H1 (cell line): ENCODE results near the gene GALNT1. TPM values are rescaled to one million over a fixed set of nuclear protein-coding genes. Genes with fewer than 3 reads are reported as not detected.

Experiments used
- CTCF ChIA-PET: fragments of 300-600 bp; sonication (Branson Sonifier 250); formaldehyde crosslinking; loops from one replicate; lab custom pipeline; 2021; ENCODE audit not compliant: partially characterized antibody; lab: Charles Lee
- POLR2A ChIA-PET: fragments of 300-600 bp; sonication (Branson Sonifier 250); formaldehyde crosslinking; loops from one replicate; lab custom pipeline; 2021; ENCODE audit warnings: inconsistent platforms; ENCODE audit not compliant: partially characterized antibody; lab: Charles Lee
- DNase-seq, 2 experiments: peaks; one replicate each; pipeline versions ENCODE4 v3.0.0 to v3.0.0-alpha.2; 2010 to 2022; ENCODE audit warnings: low spot score in 2 of 2, low read depth in 1 of 2, mixed read lengths in 1 of 2
- FAIRE-seq: peaks from 2 replicates; lab custom pipeline; 2011; peaks lifted over from hg19 to GRCh38; lab: Jason Lieb, UNC
- H2AFZ ChIP-seq: 2 replicates; pipeline ENCODE4 v1.8.1; 2012; ENCODE audit warnings: low read length, inconsistent platforms
- H2AK5ac ChIP-seq: 2 replicates; pipeline ENCODE4 v1.6.1; 2013; ENCODE audit warnings: low read depth, low read length
- H2BK120ac ChIP-seq: replicated peaks from 2 replicates; pipeline ENCODE3; 2013; ENCODE audit warnings: low read depth, low read length, inconsistent platforms
- H2BK12ac ChIP-seq: 2 replicates; pipeline ENCODE4 v1.6.1; 2013; ENCODE audit warnings: low read depth, low read length
- H2BK15ac ChIP-seq: 2 replicates; pipeline ENCODE4 v1.6.1; 2013; ENCODE audit warnings: low read length
- H2BK20ac ChIP-seq: 2 replicates; pipeline ENCODE4 v1.6.1; 2013; ENCODE audit warnings: low read length
- H2BK5ac ChIP-seq: 2 replicates; pipeline ENCODE4 v1.6.1; 2013; ENCODE audit warnings: low read depth, low read length
- H3K14ac ChIP-seq: 2 replicates; pipeline ENCODE4 v1.6.1; 2013; ENCODE audit warnings: inconsistent platforms; ENCODE audit not compliant: insufficient read length
- H3K18ac ChIP-seq: 2 replicates; pipeline ENCODE4 v1.6.1; 2013; ENCODE audit warnings: low read length; ENCODE audit errors: extremely low read depth
- H3K23ac ChIP-seq: 2 replicates; pipeline ENCODE4 v1.6.1; 2013; ENCODE audit warnings: inconsistent platforms; ENCODE audit not compliant: insufficient read length
- H3K23me2 ChIP-seq: 2 replicates; pipeline ENCODE4 v1.6.1; 2013; ENCODE audit warnings: low read depth, low read length
- H3K27ac ChIP-seq: 2 replicates; pipeline ENCODE4 v1.6.1; 2011; ENCODE audit warnings: low read depth, low read length, inconsistent platforms
- H3K27me3 ChIP-seq, 4 experiments: replicated peaks in 1 of 4; 1 replicate in 1 of 4; 2 replicates in 3 of 4; pipeline versions ENCODE4 v1.6.1 to v1.8.1; 2011 to 2013; ENCODE audit warnings: low read length in 3 of 4, mild to moderate bottlenecking in 3 of 4, inconsistent platforms in 2 of 4, mixed read lengths in 2 of 4, moderate library complexity in 1 of 4; ENCODE audit not compliant: control insufficient read depth in 3 of 4, insufficient read depth in 3 of 4; ENCODE audit errors: extremely low read depth in 1 of 4
- H3K36me3 ChIP-seq, 4 experiments: 2 replicates each; pipeline versions ENCODE4 v1.6.1 to v1.8.1; 2011 to 2013; ENCODE audit warnings: mild to moderate bottlenecking in 4 of 4, low read length in 3 of 4, moderate library complexity in 2 of 4, control low read depth in 1 of 4, inconsistent platforms in 1 of 4; ENCODE audit not compliant: insufficient read depth in 4 of 4, control insufficient read depth in 2 of 4
- H3K4ac ChIP-seq: replicated peaks from 2 replicates; pipeline ENCODE3; 2013; ENCODE audit warnings: low read length, low read depth, mixed read lengths, inconsistent platforms; ENCODE audit not compliant: insufficient read length
- H3K4me1 ChIP-seq, 4 experiments: replicated peaks in 1 of 4; 1 replicate in 1 of 4; 2 replicates in 3 of 4; pipeline versions ENCODE4 v1.6.1 to v1.8.1; 2011 to 2013; ENCODE audit warnings: low read length in 3 of 4, inconsistent platforms in 2 of 4, mixed read lengths in 1 of 4; ENCODE audit not compliant: insufficient read depth in 4 of 4, control insufficient read depth in 3 of 4
- H3K4me2 ChIP-seq, 2 experiments: 2 replicates each; pipeline versions ENCODE4 v1.6.1 to v1.8.1; 2011 to 2013; ENCODE audit warnings: low read depth in 2 of 2, low read length in 2 of 2, control low read depth in 1 of 2, inconsistent platforms in 1 of 2, mild to moderate bottlenecking in 1 of 2; ENCODE audit not compliant: insufficient read depth in 1 of 2
- H3K4me3 ChIP-seq, 4 experiments: fragments of 200-600, 300-600 bp in 1 of 4; sonication (generic), shearing (Covaris generic), sonication (Bioruptor Twin) in 1 of 4; 2 replicates each; pipeline versions ENCODE4 v1.5.1 to v1.8.1; 2011 to 2016; ENCODE audit warnings: low read length in 4 of 4, low read depth in 3 of 4, control low read depth in 2 of 4, inconsistent platforms in 2 of 4, mild to moderate bottlenecking in 2 of 4, mixed read lengths in 1 of 4, moderate library complexity in 1 of 4; ENCODE audit not compliant: insufficient read depth in 2 of 4; ENCODE audit errors: extremely low read depth in 1 of 4
- H3K56ac ChIP-seq: replicated peaks from 2 replicates; pipeline ENCODE3; 2013; ENCODE audit warnings: low read depth, mild to moderate bottlenecking, mixed read lengths, low read length, inconsistent platforms; ENCODE audit not compliant: insufficient read length
- H3K79me1 ChIP-seq: 2 replicates; pipeline ENCODE4 v1.6.1; 2013; ENCODE audit warnings: low read depth, low read length, control low read depth
- H3K79me2 ChIP-seq, 2 experiments: 2 replicates each; pipeline versions ENCODE4 v1.6.1 to v1.8.1; 2012 to 2013; ENCODE audit warnings: low read length in 2 of 2, mild to moderate bottlenecking in 2 of 2, inconsistent platforms in 1 of 2; ENCODE audit not compliant: insufficient read depth in 2 of 2, control insufficient read depth in 1 of 2
- H3K9ac ChIP-seq, 4 experiments: replicated peaks in 1 of 4; 1 replicate in 1 of 4; 2 replicates in 3 of 4; pipeline versions ENCODE4 v1.6.1 to v1.8.1; 2011 to 2013; ENCODE audit warnings: low read depth in 3 of 4, low read length in 3 of 4, control low read depth in 2 of 4, mild to moderate bottlenecking in 2 of 4, moderate library complexity in 2 of 4, inconsistent platforms in 1 of 4; ENCODE audit errors: extremely low read depth in 1 of 4
- H3K9me3 ChIP-seq, 2 experiments: 2 replicates each; pipeline versions ENCODE4 v1.6.1 to v1.8.1; 2012 to 2013; ENCODE audit warnings: mild to moderate bottlenecking in 2 of 2, moderate library complexity in 2 of 2, control low read depth in 1 of 2, inconsistent platforms in 1 of 2, low read depth in 1 of 2, low read length in 1 of 2, mixed read lengths in 1 of 2; ENCODE audit not compliant: insufficient read depth in 2 of 2
- H4K20me1 ChIP-seq, 2 experiments: replicated peaks in 1 of 2; 2 replicates each; pipeline versions ENCODE3 to v1.8.1; 2011 to 2013; ENCODE audit warnings: inconsistent platforms in 2 of 2, low read length in 2 of 2, mild to moderate bottlenecking in 1 of 2; ENCODE audit not compliant: insufficient read depth in 2 of 2, control insufficient read depth in 1 of 2
- H4K5ac ChIP-seq: 2 replicates; pipeline ENCODE4 v1.6.1; 2013; ENCODE audit warnings: low read length, low read depth, mixed read lengths, inconsistent platforms; ENCODE audit not compliant: insufficient read length
- H4K8ac ChIP-seq: 2 replicates; pipeline ENCODE4 v1.8.0; 2013; ENCODE audit warnings: mild to moderate bottlenecking, moderate library complexity, low read length, inconsistent platforms; ENCODE audit not compliant: insufficient read depth; ENCODE audit errors: extremely low read depth
- H4K91ac ChIP-seq: replicated peaks from 2 replicates; pipeline ENCODE3; 2013; ENCODE audit warnings: low read length, mixed read lengths, inconsistent platforms; ENCODE audit not compliant: insufficient read length
- CHD1 ChIP-seq: IDR thresholded peaks from 2 replicates; pipeline ENCODE4 v1.6.1; 2012; ENCODE audit warnings: low read depth, low read length, improper control_type of control experiment
- KDM1A ChIP-seq: fragments of 200-600, 300-600 bp; sonication (generic); IDR thresholded peaks from 2 replicates; pipeline ENCODE4 v1.7.1; 2016; ENCODE audit warnings: mild to moderate bottlenecking, low read length, borderline replicate concordance
- SIN3A ChIP-seq, 2 experiments: IDR thresholded peaks in 1 of 2; conservative IDR thresholded peaks in 1 of 2; 2 replicates each; pipeline ENCODE4 v1.6.1; 2011 to 2012; ENCODE audit warnings: low read length in 2 of 2, improper control_type of control experiment in 1 of 2, low read depth in 1 of 2, mild to moderate bottlenecking in 1 of 2
- SP1 ChIP-seq: IDR thresholded peaks from 2 replicates; pipeline ENCODE4 v1.6.1; 2011; ENCODE audit warnings: low read depth, low read length
- TEAD4 ChIP-seq: IDR thresholded peaks from 2 replicates; pipeline ENCODE4 v1.6.1; 2012; ENCODE audit warnings: low read depth, low read length, inconsistent platforms, mixed read lengths
- WGBS, 2 experiments: shearing (Covaris generic) in 1 of 2; methylation state at CpG; one replicate each; pipeline versions ENCODE4 v1.1.6 to v1.1.7; 2013 to 2015; ENCODE audit warnings: low lambda C conversion rate in 2 of 2, mixed read lengths in 2 of 2, inconsistent platforms in 1 of 2, low coverage in 1 of 2, missing lambda C conversion rate in 1 of 2; ENCODE audit not compliant: insufficient replicate concordance in 2 of 2, insufficient coverage in 1 of 2, insufficient read length in 1 of 2; ENCODE audit errors: extremely low coverage in 1 of 2, missing lambda C conversion rate in 1 of 2; 5-methylcytosine and 5-hydroxymethylcytosine counted together
- polyA plus RNA-seq, 7 experiments: library from polyadenylated mRNA; depleted of rRNA in 3 of 7; stranded (reverse) in 5 of 7; unstranded in 2 of 7; fragments of >200 nt in 5 of 7; fragments of 200-250 nt in 2 of 7; gene quantifications; 1 replicate in 5 of 7; 2 replicates in 1 of 7; 4 replicates in 1 of 7; pipeline versions ENCODE4 v1.2.1 to v1.2.3, GENCODE V29; 2011 to 2013; ENCODE audit warnings: missing spikeins in 2 of 7, mixed read lengths in 2 of 7
- total RNA-seq: library from RNA; stranded (reverse); fragmentation: NEBNext Ultra II Directional; extraction: Animal tissue kit (Norgen Biotek cat#: 25700); gene quantifications from 2 replicates; pipeline ENCODE4 v1.2.1, GENCODE V29; 2021

GALNT1 gene
- total and polyA plus RNA-seq, 2 of the 8 experiments (the other 6 are each of a cell fraction or from before 2014, with no cell fraction given) = 22.4 to 101 TPM

DNA sequence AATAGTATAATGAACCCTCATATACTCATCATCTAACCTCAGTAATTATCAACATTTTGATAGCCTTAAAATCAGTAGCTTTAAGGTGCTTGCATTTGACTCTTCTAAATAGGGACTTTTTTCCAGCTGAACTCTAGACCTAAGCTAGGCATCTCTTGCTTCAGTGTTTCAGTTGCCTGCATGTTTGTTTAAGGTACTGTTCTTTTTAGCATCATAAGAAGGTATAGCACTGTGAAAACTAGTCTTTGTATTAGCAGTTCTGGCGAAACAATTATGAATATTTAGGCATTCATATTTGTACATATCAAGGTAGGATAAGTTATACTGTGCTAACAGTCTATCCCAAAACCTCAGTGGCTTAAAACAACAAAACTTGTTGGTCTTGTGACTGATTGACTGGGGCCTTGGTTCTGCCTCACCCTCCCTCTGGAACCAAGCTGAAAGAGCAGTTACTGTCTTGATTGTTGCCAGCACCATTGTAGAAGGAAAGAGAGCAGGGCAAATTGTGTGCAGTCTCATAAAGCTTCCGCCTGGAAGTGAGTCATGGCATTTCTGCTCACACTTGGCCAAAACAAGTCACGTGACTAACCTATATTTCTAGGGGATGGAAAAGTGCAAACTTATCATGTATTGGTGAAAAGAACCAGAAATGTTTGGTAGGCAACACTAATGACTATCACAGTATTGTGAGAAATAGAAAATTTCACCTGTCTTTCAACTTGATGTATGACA lies 24.3 kb downstream of the GALNT1 start:
- no peak overlapping the region for H2BK20ac ChIP-seq
- no peak overlapping the region for H3K14ac ChIP-seq
- H4K8ac ChIP-seq = no peak overlapping the region
- no peak overlapping the region for H3K56ac ChIP-seq
- H3K27ac ChIP-seq = no peak overlapping the region
- FAIRE-seq (no peak), DNase-seq (no peak)
- no peak overlapping the region for H3K4me2 ChIP-seq
- CTCF ChIA-PET = no interaction called here
- no peak overlapping the region for H4K91ac ChIP-seq
- H3K4me3 ChIP-seq = no peak overlapping the region
- H2AK5ac ChIP-seq = no peak overlapping the region
- H3K18ac ChIP-seq = no peak overlapping the region
- H3K27me3 ChIP-seq = no peaks in the 10 kb centered on the region
- H3K36me3 ChIP-seq = no peaks in the 10 kb centered on the region
- peaks cover 2 to 10% (median 5%) of the 10 kb centered on the region in 4 experiments; a peak in 4 of 7 replicates for H3K4me1 ChIP-seq
- H2BK12ac ChIP-seq = no peak overlapping the region
- H2BK5ac ChIP-seq = no peak overlapping the region
- H3K79me2 ChIP-seq = peaks cover 0 to 97% of the 10 kb centered on the region in 2 experiments; a peak in 3 of 4 replicates
- no peak overlapping the region for H2BK15ac ChIP-seq
- no peak overlapping the region for H2AFZ ChIP-seq
- H3K9ac ChIP-seq = no peak overlapping the region
- H3K23me2 ChIP-seq = no peaks in the 10 kb centered on the region
- no peak overlapping the region for H3K23ac ChIP-seq
- no peak overlapping the region for H4K5ac ChIP-seq
- no peaks in the 10 kb centered on the region for H3K9me3 ChIP-seq
- no peak overlapping the region for H3K4ac ChIP-seq
- 86% methylated on average over 3 of the region's 3 CpGs; no CpG with 5 or more reads in 1 of the 2 experiments for WGBS, 2 experiments
- no peak overlapping the region for H2BK120ac ChIP-seq
- POLR2A ChIA-PET = interaction anchor here (1.3 kb wide), 1 partner anchor 24 kb away, joined by 3 read pairs; no protein-coding TSS in a partner anchor
- H4K20me1 ChIP-seq = peaks cover 0 to 5% of the 10 kb centered on the region in 2 experiments
- H3K79me1 ChIP-seq = peaks cover 5% of the 10 kb centered on the region; the same call in 1 of the 2 replicates
- TF ChIP-seq SP1 = no peak
- no peak for TF ChIP-seq KDM1A
- TF ChIP-seq CHD1 = no peak
- TF ChIP-seq TEAD4 = no peak
- no peak for TF ChIP-seq SIN3A (conservative IDR thresholded peaks at IDR 0.05 in 1 of 2, IDR thresholded peaks at IDR 0.05 in 1 of 2; ENCODE audit: low read depth in 1 of 2, low read length in 2 of 2)
